GM12872 (cell line): ENCODE measurements around the gene ILKAP.

Experiments used
- TF ChIP-seq, protein P1 (sequence below): IDR thresholded peaks from 3 replicates; pipeline ENCODE4 v1.5.1; 2011; ENCODE audit warnings: low read depth, mild to moderate bottlenecking, low read length, moderate library complexity; ENCODE audit not compliant: insufficient read depth

The ILKAP gene

DNA sequence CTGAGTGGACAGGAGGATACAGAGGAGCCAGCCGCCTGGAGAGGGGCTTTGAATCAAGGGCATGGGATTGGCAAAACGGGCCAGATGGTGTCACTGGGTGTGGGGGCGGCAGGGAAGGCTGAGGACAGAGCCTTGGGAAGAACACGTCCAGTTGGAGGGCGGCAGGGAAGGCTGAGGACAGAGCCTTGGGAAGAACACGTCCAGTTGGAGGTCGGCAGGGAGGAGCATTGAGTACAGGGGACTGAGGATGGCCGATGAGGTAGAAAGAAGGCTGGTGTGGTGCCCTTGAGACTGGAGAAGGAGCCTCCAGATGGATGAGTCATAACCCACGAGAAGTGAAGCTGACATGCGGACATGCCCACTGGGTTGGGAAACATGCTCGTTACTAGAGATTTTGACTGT, 31.8 kb upstream of the ILKAP start:
- TF ChIP-seq, protein P1, sequence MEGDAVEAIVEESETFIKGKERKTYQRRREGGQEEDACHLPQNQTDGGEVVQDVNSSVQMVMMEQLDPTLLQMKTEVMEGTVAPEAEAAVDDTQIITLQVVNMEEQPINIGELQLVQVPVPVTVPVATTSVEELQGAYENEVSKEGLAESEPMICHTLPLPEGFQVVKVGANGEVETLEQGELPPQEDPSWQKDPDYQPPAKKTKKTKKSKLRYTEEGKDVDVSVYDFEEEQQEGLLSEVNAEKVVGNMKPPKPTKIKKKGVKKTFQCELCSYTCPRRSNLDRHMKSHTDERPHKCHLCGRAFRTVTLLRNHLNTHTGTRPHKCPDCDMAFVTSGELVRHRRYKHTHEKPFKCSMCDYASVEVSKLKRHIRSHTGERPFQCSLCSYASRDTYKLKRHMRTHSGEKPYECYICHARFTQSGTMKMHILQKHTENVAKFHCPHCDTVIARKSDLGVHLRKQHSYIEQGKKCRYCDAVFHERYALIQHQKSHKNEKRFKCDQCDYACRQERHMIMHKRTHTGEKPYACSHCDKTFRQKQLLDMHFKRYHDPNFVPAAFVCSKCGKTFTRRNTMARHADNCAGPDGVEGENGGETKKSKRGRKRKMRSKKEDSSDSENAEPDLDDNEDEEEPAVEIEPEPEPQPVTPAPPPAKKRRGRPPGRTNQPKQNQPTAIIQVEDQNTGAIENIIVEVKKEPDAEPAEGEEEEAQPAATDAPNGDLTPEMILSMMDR: no peak

DNA sequence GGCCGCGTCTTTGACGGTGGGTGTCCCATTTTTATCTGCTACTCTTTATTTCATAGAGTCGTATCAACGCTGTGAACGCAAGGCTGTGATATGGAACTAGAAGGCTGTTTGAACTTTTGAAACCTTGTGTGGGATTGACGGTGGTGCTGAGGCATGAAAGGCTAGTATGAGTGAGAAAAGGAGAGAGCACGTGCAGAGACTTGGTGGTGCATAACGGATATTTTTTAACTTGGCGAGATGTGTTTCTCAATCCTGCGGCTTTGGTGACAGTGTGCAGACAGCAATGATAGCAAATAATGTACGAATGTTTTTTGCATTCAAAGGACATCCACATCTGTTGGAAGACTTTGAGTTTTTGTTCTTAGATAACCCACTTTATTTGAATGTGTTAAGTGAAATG, 30.1 kb upstream of the ILKAP start:
- TF ChIP-seq, protein P1: no peak

DNA sequence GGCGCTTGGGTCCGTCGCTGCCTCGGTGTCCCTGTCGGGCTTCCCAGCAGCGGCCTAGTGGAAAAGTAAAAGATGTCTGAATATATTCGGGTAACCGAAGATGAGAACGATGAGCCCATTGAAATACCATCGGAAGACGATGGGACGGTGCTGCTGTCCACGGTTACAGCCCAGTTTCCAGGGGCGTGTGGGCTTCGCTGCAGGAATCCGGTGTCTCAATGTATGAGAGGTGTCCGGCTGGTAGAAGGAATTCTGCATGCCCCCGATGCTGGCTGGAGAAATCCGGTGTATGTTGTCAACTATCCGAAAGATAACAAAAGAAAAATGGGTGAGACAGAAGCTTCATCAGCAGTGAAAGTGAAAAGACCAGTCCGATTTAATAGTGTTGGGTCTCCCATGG, 28.3 kb upstream of the ILKAP start:
- TF ChIP-seq, protein P1: no peak

DNA sequence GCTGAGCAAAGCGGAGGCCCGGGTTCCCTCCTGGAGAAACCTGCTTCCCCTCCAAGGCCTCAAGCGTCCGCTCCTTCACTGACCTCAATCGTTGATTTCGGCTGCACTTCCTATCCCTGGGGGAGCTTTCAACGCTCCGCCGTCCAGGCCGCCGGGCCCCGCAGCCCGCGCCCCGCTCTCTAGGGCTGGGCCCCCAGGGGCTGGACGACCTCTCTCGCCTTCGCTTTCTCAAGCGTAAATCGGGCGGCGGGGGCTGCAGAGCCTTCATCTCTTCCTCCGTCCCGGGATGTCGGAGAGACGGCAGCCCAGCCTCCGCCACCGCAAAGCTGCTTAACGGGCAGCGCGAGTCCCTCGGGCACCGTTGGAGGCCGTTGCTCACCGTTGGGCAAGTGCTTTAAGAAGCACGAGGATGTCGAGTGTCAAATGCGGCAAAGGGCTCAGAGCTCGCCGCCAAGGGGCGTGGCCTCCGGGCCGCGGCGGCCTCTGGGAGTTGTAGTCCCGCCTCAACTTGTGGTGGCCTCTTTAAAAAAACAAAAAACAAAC, 27.8 kb upstream of the ILKAP start:
- TF ChIP-seq, protein P1: no peak

DNA sequence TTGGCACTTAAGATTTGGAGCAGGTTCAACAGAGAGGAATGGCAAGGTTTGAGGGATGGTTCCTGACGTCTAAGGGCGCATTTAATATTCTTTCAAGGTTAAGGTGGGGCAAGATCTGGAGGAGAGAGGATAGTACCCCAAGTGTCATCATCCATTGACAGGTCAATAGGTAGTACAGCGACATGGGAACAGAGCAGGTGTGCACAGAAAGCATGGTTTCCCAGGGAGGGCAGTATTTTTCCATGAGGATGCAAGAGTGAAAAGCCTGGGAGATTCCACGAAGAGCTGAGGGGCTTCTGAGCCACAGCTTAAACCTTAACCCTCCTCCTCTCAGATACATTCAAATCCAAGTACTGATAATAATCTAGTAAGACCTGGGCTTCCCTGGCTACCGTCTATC, 27.2 kb upstream of the ILKAP start:
- TF ChIP-seq, protein P1: no peak

DNA sequence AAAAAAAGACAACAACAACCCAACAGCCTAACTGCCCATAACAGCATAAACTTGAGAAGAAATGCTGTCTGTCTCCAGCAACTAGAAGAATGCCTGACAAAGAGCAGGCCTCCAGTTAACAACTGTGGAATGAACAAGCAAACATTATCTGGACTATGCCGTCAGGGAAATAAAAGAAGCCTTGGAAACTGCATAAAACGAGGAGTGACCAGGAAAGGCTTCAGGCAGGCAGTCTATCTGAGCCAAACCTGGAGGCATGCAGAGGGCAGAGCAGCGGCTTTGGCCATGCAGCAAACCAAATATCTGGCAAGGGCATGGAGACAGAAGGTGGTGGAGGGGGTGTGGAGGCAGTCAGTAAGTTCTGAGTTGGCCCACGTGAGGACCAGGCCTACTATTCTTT, 25.2 kb upstream of the ILKAP start:
- TF ChIP-seq, protein P1: no peak

DNA sequence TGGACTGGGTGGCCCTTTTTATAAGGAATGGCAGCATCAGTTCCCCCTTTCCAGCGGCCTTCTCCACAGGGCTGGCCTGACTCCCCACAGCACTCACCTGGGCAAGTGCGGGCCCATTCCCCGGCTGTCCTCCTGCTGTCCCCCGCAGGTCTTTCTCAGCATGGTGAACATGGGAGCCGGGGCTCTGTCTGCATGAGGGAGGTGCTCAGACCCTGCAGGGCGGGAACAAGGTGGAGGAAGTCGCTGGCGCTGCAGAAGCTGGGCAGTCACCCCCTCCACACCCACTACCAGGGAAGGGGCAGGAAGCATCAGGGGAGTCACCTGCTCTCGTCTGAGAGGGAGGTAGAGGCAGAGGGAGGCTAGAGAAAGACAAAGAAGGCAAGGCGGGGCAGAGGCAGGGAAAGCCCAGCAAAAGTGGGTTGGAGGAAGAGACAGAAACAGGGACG, 24.1 kb upstream of the ILKAP start:
- TF ChIP-seq, protein P1: no peak
